IMR-90 (cell line): Measurements from ENCODE around the gene THOC2. TPM values are rescaled to one million over a fixed set of nuclear protein-coding genes. Genes with fewer than 3 reads are reported as not detected.

Experiments
- ATAC-seq: fragments of 200-7000 bp; cut with Tn5 transposase; 2 replicates; pipeline ENCODE4 v1.9.1; 2020; ENCODE audit warnings: low read depth, mild to moderate bottlenecking, moderate library complexity
- BruUV-seq: library from RNA; stranded (reverse); fragments of 400-500 nt; replicated peaks from 2 replicates; lab custom pipeline; 2021; lab: Mats Ljungman, UMichigan
- CTCF ChIA-PET: fragments of 300-600 bp; formaldehyde crosslinking; extraction: SDS; loops from one replicate; lab custom pipeline; 2021; ENCODE audit warnings: antibody characterized with exemption; lab: Yijun Ruan, JAX
- POLR2A ChIA-PET: fragments of 300-600 bp; sonication (Branson Sonifier 250); formaldehyde crosslinking; loops from one replicate; lab custom pipeline; 2022; ENCODE audit warnings: antibody characterized with exemption; ENCODE audit not compliant: unreplicated experiment; lab: Charles Lee
- DNase-seq: peaks from one replicate; pipeline ENCODE4 v3.0.0; 2013
- H2AFZ ChIP-seq: replicated peaks from 2 replicates; pipeline ENCODE3; 2013; ENCODE audit warnings: low read length, mild to moderate bottlenecking; ENCODE audit not compliant: poor library complexity
- H2AK5ac ChIP-seq: 2 replicates; pipeline ENCODE4 v1.6.1; 2013; ENCODE audit warnings: low read depth, low read length, inconsistent platforms
- H2AK9ac ChIP-seq: replicated peaks from 2 replicates; pipeline ENCODE3; 2013; ENCODE audit warnings: mild to moderate bottlenecking, low read depth, low read length, moderate library complexity; ENCODE audit not compliant: poor library complexity
- H2BK120ac ChIP-seq: 2 replicates; pipeline ENCODE4 v1.6.1; 2013; ENCODE audit warnings: low read depth, low read length, inconsistent platforms
- H2BK15ac ChIP-seq: 3 replicates; pipeline ENCODE4 v1.6.1; 2013; ENCODE audit warnings: low read depth, low read length, inconsistent platforms
- H2BK20ac ChIP-seq: 2 replicates; pipeline ENCODE4 v1.6.1; 2013; ENCODE audit warnings: low read depth, mild to moderate bottlenecking, inconsistent platforms, low read length, moderate library complexity
- H2BK5ac ChIP-seq: 2 replicates; pipeline ENCODE4 v1.6.1; 2013; ENCODE audit warnings: mild to moderate bottlenecking, low read depth, low read length, inconsistent platforms; ENCODE audit not compliant: poor library complexity, severe bottlenecking
- H3K14ac ChIP-seq: replicated peaks from 2 replicates; pipeline ENCODE4 v1.6.1; 2013; ENCODE audit warnings: low read depth, low read length, inconsistent platforms
- H3K18ac ChIP-seq: 2 replicates; pipeline ENCODE4 v1.6.1; 2013; ENCODE audit warnings: low read depth, low read length, control low read depth
- H3K23ac ChIP-seq: 2 replicates; pipeline ENCODE4 v1.6.1; 2013; ENCODE audit warnings: low read depth, low read length, inconsistent platforms
- H3K27ac ChIP-seq: 2 replicates; pipeline ENCODE4 v1.5.1; 2013; ENCODE audit warnings: mild to moderate bottlenecking, control low read depth, low read length; ENCODE audit not compliant: insufficient read depth
- H3K27me3 ChIP-seq: 2 replicates; pipeline ENCODE4 v1.6.1; 2013; ENCODE audit warnings: low read length; ENCODE audit not compliant: control insufficient read depth, insufficient read depth
- H3K36me3 ChIP-seq: 2 replicates; pipeline ENCODE4 v1.6.1; 2013; ENCODE audit warnings: low read length, mixed read lengths; ENCODE audit not compliant: control insufficient read depth, insufficient read depth
- H3K4ac ChIP-seq: 2 replicates; pipeline ENCODE4 v1.6.1; 2013; ENCODE audit warnings: low read depth, low read length, inconsistent platforms
- H3K4me1 ChIP-seq: 2 replicates; pipeline ENCODE4 v1.6.1; 2013; ENCODE audit warnings: low read length, mixed read lengths; ENCODE audit not compliant: control insufficient read depth, insufficient read depth
- H3K4me2 ChIP-seq: 2 replicates; pipeline ENCODE4 v1.6.1; 2013; ENCODE audit warnings: low read depth, mild to moderate bottlenecking, control low read depth, low read length, moderate library complexity
- H3K4me3 ChIP-seq: 2 replicates; pipeline ENCODE4 v1.5.1; 2013; ENCODE audit warnings: low read depth, mild to moderate bottlenecking, control low read depth, low read length, moderate library complexity; ENCODE audit not compliant: insufficient read depth
- H3K56ac ChIP-seq: 2 replicates; pipeline ENCODE4 v1.6.1; 2013; ENCODE audit warnings: low read length, inconsistent platforms; ENCODE audit not compliant: insufficient read depth; ENCODE audit errors: extremely low read depth
- H3K79me1 ChIP-seq, 2 experiments: 2 replicates each; pipeline ENCODE4 v1.6.1; 2013; ENCODE audit warnings: low read length in 2 of 2, inconsistent platforms in 1 of 2, low read depth in 1 of 2
- H3K9ac ChIP-seq: 2 replicates; pipeline ENCODE4 v1.6.1; 2013; ENCODE audit warnings: low read depth, low read length, control low read depth
- H3K9me1 ChIP-seq: 2 replicates; pipeline ENCODE4 v1.6.1; 2013; ENCODE audit warnings: low read length, inconsistent platforms; ENCODE audit not compliant: insufficient read depth
- H3K9me3 ChIP-seq: 2 replicates; pipeline ENCODE4 v1.6.1; 2013; ENCODE audit warnings: low read length; ENCODE audit not compliant: control insufficient read depth, insufficient read depth
- H4K20me1 ChIP-seq: 2 replicates; pipeline ENCODE4 v1.6.1; 2013; ENCODE audit warnings: low read length, inconsistent platforms; ENCODE audit not compliant: insufficient read depth
- H4K5ac ChIP-seq: 2 replicates; pipeline ENCODE4 v1.6.1; 2013; ENCODE audit warnings: mild to moderate bottlenecking, low read depth, low read length, control low read depth
- H4K8ac ChIP-seq, 2 experiments: 2 replicates each; pipeline ENCODE4 v1.6.1; 2013; ENCODE audit warnings: low read depth in 2 of 2, low read length in 2 of 2, control low read depth in 1 of 2, inconsistent platforms in 1 of 2
- H4K91ac ChIP-seq: 2 replicates; pipeline ENCODE4 v1.6.1; 2013; ENCODE audit warnings: low read depth, low read length, inconsistent platforms; ENCODE audit not compliant: insufficient read depth
- CHD1 ChIP-seq: IDR thresholded peaks from 2 replicates; pipeline ENCODE4 v1.6.1; 2012; ENCODE audit warnings: low read depth, low read length, improper control_type of control experiment
- ELK1 ChIP-seq: fragments of 150-350 bp; IDR thresholded peaks from 2 replicates; pipeline ENCODE4 v1.6.1; 2016; ENCODE audit warnings: low read depth, mild to moderate bottlenecking, low read length, moderate library complexity, borderline replicate concordance
- MAFK ChIP-seq: IDR thresholded peaks from 2 replicates; pipeline ENCODE4 v1.6.1; 2012; ENCODE audit warnings: low read depth, low read length, improper control_type of control experiment
- MAZ ChIP-seq: IDR thresholded peaks from 2 replicates; pipeline ENCODE4 v1.6.1; 2012; ENCODE audit warnings: low read depth, mild to moderate bottlenecking, low read length, improper control_type of control experiment, moderate library complexity, borderline replicate concordance
- MXI1 ChIP-seq: IDR thresholded peaks from 2 replicates; pipeline ENCODE4 v1.6.1; 2012; ENCODE audit warnings: low read depth, mild to moderate bottlenecking, low read length, moderate library complexity, borderline replicate concordance
- RFX5 ChIP-seq: IDR thresholded peaks from 2 replicates; pipeline ENCODE4 v1.8.0; 2012; ENCODE audit warnings: low read depth, mild to moderate bottlenecking, low read length, moderate library complexity
- WGBS, 2 experiments: methylation state at CpG; one replicate each; pipeline versions ENCODE4 v1.1.5 to v1.1.7; 2013; ENCODE audit warnings: missing lambda C conversion rate in 2 of 2; ENCODE audit not compliant: insufficient read length in 1 of 2; ENCODE audit errors: extremely low coverage in 2 of 2; 5-methylcytosine and 5-hydroxymethylcytosine counted together
- dilution Hi-C: fragments of 300-500 bp; cut with HindIII; formaldehyde crosslinking; loops from one replicate; pipeline ENCODE4 v1.14.3; 2018; ENCODE audit warnings: low sequenced_read_pairs; ENCODE audit not compliant: unreplicated experiment
- in situ Hi-C: fragments of 300-500 bp; cut with MboI; formaldehyde crosslinking; loops from 3 replicates; pipeline ENCODE4 v1.14.3; 2019; ENCODE audit warnings: low sequenced_read_pairs, inconsistent platforms, mixed read lengths
- intact Hi-C: fragments of 100-400 bp; cut with micrococcal nuclease; formaldehyde crosslinking; loops from 2 replicates; pipeline ENCODE4 v1.10.0; 2022
- polyA plus RNA-seq, 3 experiments: library from polyadenylated mRNA; depleted of rRNA; stranded (reverse); fragments of >200 nt; gene quantifications; 2 replicates each; pipeline ENCODE4 v1.2.3, GENCODE V29; 2012; ENCODE audit warnings: low replicate concordance in 1 of 3
- total RNA-seq: library from RNA; depleted of rRNA; stranded (reverse); fragments of >200 nt; gene quantifications from 2 replicates; pipeline ENCODE4 v1.2.3, GENCODE V29; 2012

Gene THOC2
- total and polyA plus RNA-seq, 2 of the 4 experiments (the other 2 are of a cell fraction) = 42.9 to 58.8 TPM

GRCh38 chrX:123625952-123626351 lies 106.9 kb downstream of the THOC2 start:
- H3K9ac ChIP-seq = no peak overlapping the region
- ATAC-seq = no peak

More at GRCh38 chrX:123625952-123626351, 106.9 kb downstream of the THOC2 start:
- Histone ChIP-seq H3K4me1 (peaks cover 1% of the 10 kb centered on the region; the same call in 1 of the 2 replicates), H3K23ac (no peak overlapping the region), H2AK9ac (no peak overlapping the region), H2BK120ac (no peak overlapping the region), H3K4me2 (no peak overlapping the region), H4K5ac (no peak overlapping the region), H3K27me3 (no peaks in the 10 kb centered on the region), H3K4ac (no peak overlapping the region), H2BK15ac (no peak overlapping the region), H3K18ac (no peak overlapping the region), H2BK5ac (no peak overlapping the region), H3K4me3 (no peak overlapping the region), H3K36me3 (peaks cover 11% of the 10 kb centered on the region), H3K27ac (no peak overlapping the region), H3K56ac (no peak overlapping the region), H3K9me1 (no peaks in the 10 kb centered on the region), H3K79me1 (no peaks in the 10 kb centered on the region), H2AFZ (no peak overlapping the region), H4K8ac (no peak overlapping the region), H4K91ac (no peak overlapping the region), H3K9me3 (no peaks in the 10 kb centered on the region), H3K14ac (no peak overlapping the region), H4K20me1 (no peaks in the 10 kb centered on the region), H2BK20ac (no peak overlapping the region), H2AK5ac (no peak overlapping the region)
- TF ChIP-seq ELK1 (no peak), MAZ (no peak), MXI1 (no peak), CHD1 (no peak), MAFK (no peak), RFX5 (no peak)
- no peak for DNase-seq
- BruUV-seq = no TSS peak
- in situ Hi-C loops (no loop called here), dilution Hi-C loops (no loop called here), intact Hi-C loops (no loop called here)
- POLR2A ChIA-PET = no interaction called here
- CTCF ChIA-PET = no interaction called here
- whole genome bisulfite sequencing, 2 experiments = no CpG with 5 or more reads among the region's 2 CpGs
